Suprapubic skin (tissue), 4 donors: ENCODE results near the gene KRTAP9-9. TPM values are rescaled to one million over a fixed set of nuclear protein-coding genes. Genes with fewer than 3 reads are reported as not detected.

Experiments
- DNase-seq, 2 donors: peaks; one replicate each; pipeline ENCODE4 v3.0.0-alpha.2; 2019; ENCODE audit warnings: low spot score in 2 of 2
- H3K27ac ChIP-seq: fragments of 200-600 bp; sonication (generic); one replicate; pipeline ENCODE4 v1.5.1; 2019
- H3K27me3 ChIP-seq: fragments of 200-600 bp; sonication (generic); one replicate; pipeline ENCODE4 v1.5.1; 2019
- H3K36me3 ChIP-seq: fragments of 200-600 bp; sonication (generic); one replicate; pipeline ENCODE4 v1.5.1; 2019
- H3K4me1 ChIP-seq: fragments of 200-600 bp; sonication (generic); one replicate; pipeline ENCODE4 v1.5.1; 2019
- H3K4me3 ChIP-seq: fragments of 200-600 bp; sonication (generic); one replicate; pipeline ENCODE4 v1.5.1; 2019; ENCODE audit warnings: mild to moderate bottlenecking
- H3K9me3 ChIP-seq: fragments of 200-600 bp; sonication (generic); one replicate; pipeline ENCODE4 v1.5.1; 2019
- EP300 ChIP-seq: sonication (generic); formaldehyde crosslinking; IDR thresholded peaks from one replicate; pipeline ENCODE4 v1.6.1; 2017; ENCODE audit warnings: antibody characterized with exemption
- POLR2A ChIP-seq, 2 donors: fragments of 450-650 bp; IDR thresholded peaks; one replicate each; pipeline ENCODE4 v1.6.1; 2017; ENCODE audit warnings: antibody characterized with exemption in 2 of 2, mild to moderate bottlenecking in 2 of 2, moderate library complexity in 2 of 2
- POLR2AphosphoS5 ChIP-seq, 3 donors: sonication (generic); formaldehyde crosslinking; IDR thresholded peaks; one replicate each; pipeline ENCODE4 v1.6.1; 2017; ENCODE audit warnings: antibody characterized with exemption in 3 of 3
- WGBS: methylation state at CpG from one replicate; pipeline ENCODE4 v1.1.5; 2018; 5-methylcytosine and 5-hydroxymethylcytosine counted together
- total RNA-seq, 4 donors: library from RNA; depleted of rRNA; stranded (reverse); fragments of >200 nt; gene quantifications; one replicate each; pipeline ENCODE4 v1.1.0, GENCODE V29; 2016
- TF ChIP-seq, protein P1 (sequence below), 2 donors: fragments of 200-600 bp in 1 of 2; fragments of 450-650 bp in 1 of 2; sonication (generic) in 1 of 2; IDR thresholded peaks; one replicate each; pipeline ENCODE4 v1.5.1; 2016 to 2019; ENCODE audit warnings: antibody characterized with exemption in 2 of 2, mild to moderate bottlenecking in 1 of 2, moderate library complexity in 1 of 2

KRTAP9-9 gene
- total RNA-seq, 4 donors from 2014 or later = 14.3 to 53.1 (median 23.9) TPM; not detected in 1

DNA sequence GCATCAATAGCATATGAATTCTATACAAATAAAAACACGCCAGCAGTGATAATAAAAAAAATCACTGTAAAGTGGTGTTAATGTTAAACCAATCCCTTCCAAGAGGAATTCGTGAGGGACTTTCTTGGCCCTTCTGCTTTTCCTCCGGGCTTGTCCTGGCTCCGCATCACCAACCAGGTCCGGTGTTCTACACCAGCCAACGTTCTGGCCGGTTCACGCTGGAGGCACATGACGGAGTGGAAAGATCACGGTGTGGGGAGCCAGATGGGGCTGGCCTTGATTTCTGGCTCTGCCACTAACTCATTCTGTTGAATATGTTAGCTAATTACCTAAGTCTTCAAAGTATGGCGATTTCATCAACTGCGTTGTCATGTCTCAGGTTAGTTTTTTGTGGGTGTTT lies 48.9 kb downstream of the KRTAP9-9 start:
- Histone ChIP-seq H3K27me3 (peaks cover 12% of the 10 kb centered on the region), H3K36me3 (no peaks in the 10 kb centered on the region), H3K4me3 (no peak overlapping the region), H3K4me1 (peaks cover 23% of the 10 kb centered on the region), H3K9me3 (no peaks in the 10 kb centered on the region), H3K27ac (no peak overlapping the region)
- no peak for DNase-seq
- no peak for TF ChIP-seq POLR2AphosphoS5 (IDR thresholded peaks at IDR 0.05)
- no peak for TF ChIP-seq EP300
- TF ChIP-seq POLR2A (IDR thresholded peaks at IDR 0.05) = no peak
- TF ChIP-seq, protein P1, sequence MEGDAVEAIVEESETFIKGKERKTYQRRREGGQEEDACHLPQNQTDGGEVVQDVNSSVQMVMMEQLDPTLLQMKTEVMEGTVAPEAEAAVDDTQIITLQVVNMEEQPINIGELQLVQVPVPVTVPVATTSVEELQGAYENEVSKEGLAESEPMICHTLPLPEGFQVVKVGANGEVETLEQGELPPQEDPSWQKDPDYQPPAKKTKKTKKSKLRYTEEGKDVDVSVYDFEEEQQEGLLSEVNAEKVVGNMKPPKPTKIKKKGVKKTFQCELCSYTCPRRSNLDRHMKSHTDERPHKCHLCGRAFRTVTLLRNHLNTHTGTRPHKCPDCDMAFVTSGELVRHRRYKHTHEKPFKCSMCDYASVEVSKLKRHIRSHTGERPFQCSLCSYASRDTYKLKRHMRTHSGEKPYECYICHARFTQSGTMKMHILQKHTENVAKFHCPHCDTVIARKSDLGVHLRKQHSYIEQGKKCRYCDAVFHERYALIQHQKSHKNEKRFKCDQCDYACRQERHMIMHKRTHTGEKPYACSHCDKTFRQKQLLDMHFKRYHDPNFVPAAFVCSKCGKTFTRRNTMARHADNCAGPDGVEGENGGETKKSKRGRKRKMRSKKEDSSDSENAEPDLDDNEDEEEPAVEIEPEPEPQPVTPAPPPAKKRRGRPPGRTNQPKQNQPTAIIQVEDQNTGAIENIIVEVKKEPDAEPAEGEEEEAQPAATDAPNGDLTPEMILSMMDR (IDR thresholded peaks at IDR 0.05) = no peak
- WGBS = 83% methylated on average over 12 of the region's 12 CpGs

Other genes starting within 250 kb of the KRTAP9-9 start
- gene KRTAP3-1, start 246.3 kb upstream of the KRTAP9-9 start, total RNA-seq = 10 to 100 TPM in 2 of 4 donors, 1 to 10 TPM in 1, not detected in 1; 5.6 to 95.2 (median 15.5) TPM
- gene KRTAP1-5, start 228.2 kb upstream of the KRTAP9-9 start, total RNA-seq = 100 to 1,000 TPM in 1 of 4 donors, 10 to 100 TPM in 2, 1 to 10 TPM in 1; 1.6 to 199 (median 40.4) TPM
- gene KRTAP1-4, start 225.2 kb upstream of the KRTAP9-9 start, total RNA-seq = 1 to 10 TPM in 1 of 4 donors, not detected in 3; 3.2 TPM
- gene KRTAP1-3, start 220.5 kb upstream of the KRTAP9-9 start, total RNA-seq = 100 to 1,000 TPM in 1 of 4 donors, 10 to 100 TPM in 2, not detected in 1; 10.7 to 140 (median 28.7) TPM
- 100 to 1,000 TPM in 1 of 4 donors, 10 to 100 TPM in 1, 1 to 10 TPM in 1, not detected in 1; 9.9 to 165 (median 46.0) TPM for gene KRTAP1-1, start 213.9 kb upstream of the KRTAP9-9 start, total RNA-seq
- gene KRTAP2-1, start 208.1 kb upstream of the KRTAP9-9 start, total RNA-seq = 100 to 1,000 TPM in 1 of 4 donors, 10 to 100 TPM in 2, not detected in 1; 20.1 to 128 (median 37.2) TPM
- gene KRTAP2-2, start 200.2 kb upstream of the KRTAP9-9 start, total RNA-seq = 10 to 100 TPM in 2 of 4 donors, 1 to 10 TPM in 1, not detected in 1; 8.2 to 41.6 (median 25.3) TPM
- 10 to 100 TPM in 1 of 4 donors, under 1 TPM in 1, not detected in 2; 0.64 to 10.8 TPM for gene KRTAP2-3, start 195.3 kb upstream of the KRTAP9-9 start, total RNA-seq
- 10 to 100 TPM in 2 of 4 donors, 1 to 10 TPM in 1, not detected in 1; 6.5 to 76.9 (median 13.4) TPM for gene KRTAP2-4, start 189.5 kb upstream of the KRTAP9-9 start, total RNA-seq
- gene KRTAP4-7, start 171.2 kb upstream of the KRTAP9-9 start, total RNA-seq = 10 to 100 TPM in 1 of 4 donors, 1 to 10 TPM in 2, not detected in 1; 7.9 to 50.0 (median 8.5) TPM
- 10 to 100 TPM in 2 of 4 donors, 1 to 10 TPM in 1, not detected in 1; 4.4 to 15.2 (median 13.6) TPM for gene KRTAP4-8, start 157.2 kb upstream of the KRTAP9-9 start, total RNA-seq
- not detected for gene KRTAP4-16, start 153.2 kb upstream of the KRTAP9-9 start, total RNA-seq
- 10 to 100 TPM in 3 of 4 donors, not detected in 1; 10.1 to 58.8 (median 13.1) TPM for gene KRTAP4-9, start 150.0 kb upstream of the KRTAP9-9 start, total RNA-seq
- gene KRTAP4-11, start 137.0 kb upstream of the KRTAP9-9 start, total RNA-seq = 10 to 100 TPM in 1 of 4 donors, 1 to 10 TPM in 2, not detected in 1; 4.3 to 23.4 (median 5.6) TPM
- 10 to 100 TPM in 1 of 4 donors, 1 to 10 TPM in 2, not detected in 1; 6.1 to 54.5 (median 8.3) TPM for gene KRTAP4-12, start 131.2 kb upstream of the KRTAP9-9 start, total RNA-seq
- gene KRTAP4-6, start 114.8 kb upstream of the KRTAP9-9 start, total RNA-seq = 10 to 100 TPM in 2 of 4 donors, 1 to 10 TPM in 1, not detected in 1; 9.0 to 45.0 (median 13.0) TPM
- gene KRTAP4-5, start 105.6 kb upstream of the KRTAP9-9 start, total RNA-seq = 10 to 100 TPM in 1 of 4 donors, 1 to 10 TPM in 2, not detected in 1; 1.1 to 19.2 (median 2.2) TPM
- gene KRTAP4-4, start 94.6 kb upstream of the KRTAP9-9 start, total RNA-seq = 10 to 100 TPM in 2 of 4 donors, 1 to 10 TPM in 1, not detected in 1; 7.7 to 81.7 (median 24.6) TPM
- 10 to 100 TPM in 2 of 4 donors, 1 to 10 TPM in 1, not detected in 1; 9.0 to 35.4 (median 16.4) TPM for gene KRTAP4-3, start 87.2 kb upstream of the KRTAP9-9 start, total RNA-seq
- 10 to 100 TPM in 3 of 4 donors, not detected in 1; 16.1 to 86.3 (median 16.3) TPM for gene KRTAP4-2, start 77.2 kb upstream of the KRTAP9-9 start, total RNA-seq
- 10 to 100 TPM in 2 of 4 donors, 1 to 10 TPM in 1, not detected in 1; 4.2 to 51.7 (median 16.7) TPM for gene KRTAP4-1, start 70.5 kb upstream of the KRTAP9-9 start, total RNA-seq
- 1 to 10 TPM in 1 of 4 donors, not detected in 3; 1.1 TPM for gene KRTAP9-1, start 65.5 kb upstream of the KRTAP9-9 start, total RNA-seq
- gene KRTAP9-2, start 28.7 kb upstream of the KRTAP9-9 start, total RNA-seq = 100 to 1,000 TPM in 1 of 4 donors, 10 to 100 TPM in 2, not detected in 1; 36.3 to 127 (median 60.8) TPM
- gene KRTAP9-3, start 22.9 kb upstream of the KRTAP9-9 start, total RNA-seq = 100 to 1,000 TPM in 1 of 4 donors, 10 to 100 TPM in 2, not detected in 1; 29.0 to 178 (median 61.4) TPM
- 10 to 100 TPM in 3 of 4 donors, not detected in 1; 27.1 to 89.8 (median 46.6) TPM for gene KRTAP9-8, start 17.4 kb upstream of the KRTAP9-9 start, total RNA-seq
- 100 to 1,000 TPM in 1 of 4 donors, 10 to 100 TPM in 2, not detected in 1; 18.8 to 103 (median 50.1) TPM for gene KRTAP9-4, start 5.7 kb upstream of the KRTAP9-9 start, total RNA-seq
- gene KRTAP9-6, start 10.0 kb downstream of the KRTAP9-9 start, total RNA-seq = 1 to 10 TPM in 1 of 4 donors, under 1 TPM in 1, not detected in 2; 0.52 to 7.1 TPM
- gene KRTAP9-7, start 20.3 kb downstream of the KRTAP9-9 start, total RNA-seq = 10 to 100 TPM in 1 of 4 donors, 1 to 10 TPM in 1, not detected in 2; 10.0 to 20.3 TPM
- 1 to 10 TPM in 2 of 4 donors, under 1 TPM in 1, not detected in 1; 0.85 to 3.4 (median 2.2) TPM for gene KRTAP29-1, start 47.5 kb downstream of the KRTAP9-9 start, total RNA-seq
- 10 to 100 TPM in 1 of 4 donors, 1 to 10 TPM in 2, not detected in 1; 2.2 to 22.0 (median 4.0) TPM for gene KRTAP16-1, start 53.9 kb downstream of the KRTAP9-9 start, total RNA-seq
- 10 to 100 TPM in 2 of 4 donors, 1 to 10 TPM in 1, not detected in 1; 8.0 to 81.5 (median 24.2) TPM for gene KRTAP17-1, start 60.3 kb downstream of the KRTAP9-9 start, total RNA-seq
- 100 to 1,000 TPM in 1 of 4 donors, 10 to 100 TPM in 1, 1 to 10 TPM in 2; 1.2 to 144 (median 8.3) TPM for gene KRT33A, start 95.4 kb downstream of the KRTAP9-9 start, total RNA-seq
- gene KRT33B, start 114.4 kb downstream of the KRTAP9-9 start, total RNA-seq = 100 to 1,000 TPM in 1 of 4 donors, 10 to 100 TPM in 2, not detected in 1; 10.7 to 194 (median 27.9) TPM
- gene KRT34, start 126.9 kb downstream of the KRTAP9-9 start, total RNA-seq = 100 to 1,000 TPM in 1 of 4 donors, 10 to 100 TPM in 2, under 1 TPM in 1; 0.56 to 117 (median 22.2) TPM
- gene KRT31, start 142.2 kb downstream of the KRTAP9-9 start, total RNA-seq = 100 to 1,000 TPM in 1 of 4 donors, 10 to 100 TPM in 3; 38.5 to 618 (median 84.8) TPM
- gene KRT37, start 169.2 kb downstream of the KRTAP9-9 start, total RNA-seq = 1 to 10 TPM in 1 of 4 donors, under 1 TPM in 1, not detected in 2; 0.53 to 7.1 TPM
- 10 to 100 TPM in 1 of 4 donors, 1 to 10 TPM in 2, not detected in 1; 1.6 to 21.6 (median 3.9) TPM for gene KRT38, start 185.6 kb downstream of the KRTAP9-9 start, total RNA-seq
- 10 to 100 TPM in 3 of 4 donors, under 1 TPM in 1; 0.40 to 71.2 (median 14.8) TPM for gene KRT32, start 212.0 kb downstream of the KRTAP9-9 start, total RNA-seq
- 100 to 1,000 TPM in 1 of 4 donors, 10 to 100 TPM in 2, 1 to 10 TPM in 1; 2.5 to 156 (median 38.8) TPM for gene KRT35, start 225.8 kb downstream of the KRTAP9-9 start, total RNA-seq
- gene KRT36, start 234.5 kb downstream of the KRTAP9-9 start, total RNA-seq = 1 to 10 TPM in 2 of 4 donors, under 1 TPM in 1, not detected in 1; 0.79 to 3.9 (median 1.2) TPM